SHP77 (cell line): ENCODE data around the gene ACLY.
"Not testable (repeated sequence)": the region's sequence is repeated elsewhere in the genome, so short reads cannot be mapped to it uniquely, and the experiment has no call there.

Experiments
- DNase-seq, 2 experiments: peaks; one replicate each; lab custom pipeline; 2025; lab: John Stamatoyannopoulos, UW

ACLY gene

DNA sequence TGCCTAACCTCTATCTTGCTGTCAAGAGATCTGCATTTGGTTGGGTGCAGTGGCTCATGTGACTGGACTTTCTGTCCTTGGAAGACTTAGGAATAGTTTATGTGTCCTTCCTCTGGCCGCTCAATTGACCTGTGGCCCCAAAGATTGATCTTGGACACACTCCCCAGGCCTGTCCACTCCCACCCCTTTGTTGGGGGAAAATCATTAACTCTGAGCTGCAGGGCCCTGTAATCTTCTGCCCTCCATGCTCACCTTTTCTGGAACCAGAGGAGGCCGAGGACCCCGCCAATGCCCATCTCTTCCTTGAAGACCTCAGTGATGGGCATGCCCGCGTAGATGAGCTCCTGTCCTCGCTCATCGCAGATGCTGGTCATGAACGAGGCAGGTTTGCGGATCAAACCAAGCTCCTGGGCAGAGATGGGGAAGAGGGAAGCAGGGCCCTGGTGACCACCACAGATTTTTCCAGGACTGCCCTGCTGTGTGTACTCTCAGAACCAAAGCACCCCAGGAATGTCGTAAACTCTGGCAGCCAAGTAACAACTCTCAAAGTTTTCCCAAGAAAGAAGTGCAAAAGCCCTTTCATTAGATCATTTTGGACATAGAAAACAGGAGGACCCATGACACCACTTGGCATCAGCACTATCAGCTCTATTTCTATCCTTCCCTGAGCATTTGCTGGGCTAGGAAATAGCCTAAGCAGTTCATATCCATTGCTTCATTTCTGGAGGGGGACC lies 45.0 kb downstream of the ACLY start:
- DNase-seq = no peak

DNA sequence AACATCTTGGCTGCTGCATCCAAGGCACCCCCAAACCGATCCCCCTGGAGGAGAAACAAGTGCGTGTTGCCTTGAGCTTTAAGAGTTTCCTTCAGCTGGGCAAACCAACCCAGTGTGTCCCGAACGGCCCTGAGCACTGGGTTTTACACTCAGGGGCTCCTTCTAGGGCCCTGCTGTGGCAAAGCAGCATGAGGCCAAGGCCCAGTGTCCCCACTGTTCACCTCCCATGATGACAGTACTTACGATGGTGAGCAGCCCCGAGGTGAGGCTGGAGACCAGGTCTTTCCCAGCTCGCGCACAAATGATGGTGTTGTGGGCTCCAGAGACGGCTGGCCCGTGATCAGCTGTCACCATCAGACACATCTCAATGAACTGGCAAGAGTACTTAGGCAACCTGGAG lies 47.0 kb downstream of the ACLY start:
- no peak for DNase-seq

DNA sequence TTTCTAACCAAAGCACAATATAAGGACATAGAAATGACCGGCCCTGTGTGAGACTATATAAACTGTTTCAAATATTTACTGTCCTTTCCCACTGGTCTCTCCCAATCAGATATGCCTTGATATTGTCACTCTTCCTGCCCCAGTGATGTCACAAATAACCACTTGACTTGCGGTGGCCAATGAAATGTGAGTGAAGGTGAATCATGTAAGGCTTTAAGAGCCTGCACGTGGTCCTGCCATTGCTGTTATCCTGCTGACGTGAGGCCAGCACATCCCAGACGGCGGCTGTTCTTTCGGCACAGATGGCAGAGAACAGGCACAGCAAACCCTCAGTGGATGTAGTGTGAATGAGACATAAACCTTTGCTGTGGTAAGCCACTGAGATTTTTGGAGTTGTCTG lies 48.1 kb downstream of the ACLY start:
- no peak for DNase-seq

DNA sequence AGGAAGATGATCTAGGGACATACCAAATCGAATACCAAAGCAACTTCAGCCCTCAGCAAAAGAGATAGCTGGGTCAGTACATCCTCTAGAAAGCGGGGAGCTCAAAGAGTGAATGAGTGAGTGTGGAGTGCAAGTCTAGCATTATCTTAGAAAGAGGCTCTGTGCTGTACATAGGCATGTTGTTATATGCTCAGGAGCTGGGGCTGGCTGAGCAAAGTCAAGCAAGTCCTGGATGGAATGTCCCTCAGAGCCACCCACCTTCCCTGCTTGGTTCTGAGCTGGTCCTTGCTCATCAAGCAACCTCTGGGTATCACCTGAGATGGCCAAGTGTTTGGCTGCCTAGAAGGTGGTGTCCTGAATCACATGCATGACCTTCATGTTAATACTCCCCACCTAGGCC lies 48.7 kb downstream of the ACLY start:
- no peak for DNase-seq

DNA sequence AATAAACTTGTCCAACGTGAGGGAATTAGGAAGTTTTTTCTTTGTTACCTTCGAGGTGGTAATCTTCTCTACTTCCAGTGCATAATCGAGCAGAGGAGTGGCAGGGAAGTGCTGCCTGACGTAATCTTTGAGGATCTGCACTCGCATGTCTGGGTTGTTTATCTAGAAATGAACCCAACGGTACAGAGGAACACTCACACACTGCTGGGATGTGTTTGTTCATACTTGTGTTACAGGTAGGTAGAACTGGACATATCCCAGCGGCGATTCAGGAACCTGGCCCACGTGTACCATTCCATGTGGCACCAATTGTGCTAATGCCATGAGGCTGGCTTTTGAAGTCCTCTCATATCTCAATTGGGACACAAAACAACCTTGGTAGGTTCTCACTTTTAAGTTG lies 49.3 kb downstream of the ACLY start:
- DNase-seq = no peak

DNA sequence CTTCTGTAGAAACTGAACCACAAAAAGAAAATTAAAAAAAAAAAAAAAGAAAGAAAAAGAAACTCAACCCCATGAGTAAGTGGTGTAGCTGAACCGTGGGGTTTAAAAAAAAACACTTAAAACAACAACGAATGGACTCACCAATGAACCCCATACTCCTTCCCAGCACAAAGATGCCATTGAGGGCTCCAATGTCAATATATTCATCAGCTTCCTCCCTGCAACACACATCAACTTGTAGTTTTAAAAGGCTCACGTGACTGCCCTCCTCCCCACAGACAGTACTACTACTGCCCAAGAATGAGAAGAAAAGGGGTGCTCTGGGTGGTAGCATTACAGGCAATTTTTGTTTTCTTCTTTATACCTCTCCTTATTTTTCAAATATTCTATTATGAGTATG lies 50.2 kb downstream of the ACLY start:
- no peak for DNase-seq

DNA sequence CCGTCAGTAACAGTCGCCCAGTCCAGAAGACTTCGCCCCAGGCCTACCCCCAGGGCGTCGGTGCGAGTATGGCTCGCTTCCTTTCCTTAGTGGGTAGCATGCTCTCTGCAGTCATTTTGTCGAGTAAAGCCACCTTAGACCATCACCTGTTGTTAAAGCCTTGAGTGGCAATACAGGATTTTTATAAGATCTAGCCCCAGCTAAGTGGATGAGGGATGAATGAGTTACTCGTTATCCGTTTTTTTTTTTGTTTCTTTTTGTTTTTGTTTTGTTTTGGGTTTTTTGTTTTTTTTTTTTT lies 53.2 kb downstream of the ACLY start:
- DNase-seq = no peak

DNA sequence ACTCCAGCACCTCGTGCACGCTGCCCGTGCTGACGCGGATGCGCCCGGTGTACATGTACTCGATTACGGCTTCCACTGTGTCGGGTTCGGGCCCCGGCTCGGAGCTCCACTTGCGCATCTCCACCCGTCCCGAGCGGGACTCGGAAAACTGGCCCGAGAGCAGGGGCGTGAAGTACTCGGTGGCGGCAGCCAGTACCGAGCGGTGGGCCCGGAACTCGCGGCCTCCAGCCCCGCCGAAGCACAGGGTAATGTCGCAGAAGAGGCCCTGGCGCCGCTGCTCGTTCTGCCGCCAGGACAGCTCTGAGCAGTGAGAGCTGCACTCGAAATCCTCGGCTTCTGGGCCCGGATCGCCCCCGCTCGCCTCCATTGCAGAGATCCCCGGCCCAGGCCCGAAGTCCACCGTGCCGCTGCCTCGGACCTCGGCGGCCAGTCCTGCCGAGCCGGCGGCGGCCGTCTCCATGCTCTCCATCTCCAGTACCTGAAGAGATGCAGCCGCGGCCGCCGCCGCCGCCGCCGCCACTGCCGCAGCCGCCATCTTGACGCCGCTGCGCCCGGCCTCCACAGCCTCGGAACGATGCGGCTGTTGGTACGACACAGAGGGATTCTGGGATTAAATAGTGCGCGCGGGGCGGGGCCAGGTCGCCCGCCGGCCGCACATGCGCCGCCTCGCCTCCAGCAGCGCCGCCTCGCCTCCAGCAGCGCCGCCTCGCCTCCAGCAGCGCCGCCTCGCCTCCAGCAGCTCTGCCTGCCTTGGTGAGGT lies 53.7 kb downstream of the ACLY start, which contains the start of gene KLHL11:
Gene KLHL11 (minus strand): TSS at position 588 of the 760 bp plus-strand sequence. CDS start 53 bp downstream, at position 535.
- DNase-seq = peak; percentile 71 to 87

DNA sequence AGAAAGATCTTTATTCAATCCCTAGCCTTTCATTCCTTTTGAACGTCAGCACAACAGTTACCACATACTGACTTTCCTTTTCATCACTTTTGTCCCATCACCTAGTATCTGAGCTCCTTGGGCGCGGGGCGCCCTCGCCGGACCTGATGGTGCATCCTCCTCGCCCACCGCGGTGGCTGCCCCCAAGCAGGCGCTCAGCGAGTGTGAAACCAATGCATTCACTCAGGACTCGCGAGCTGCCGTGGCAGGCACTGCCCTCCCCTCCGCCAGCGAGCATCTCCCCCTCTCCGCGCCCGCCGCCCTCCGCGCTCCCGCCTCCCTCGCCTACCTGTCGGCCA lies 54.3 kb downstream of the ACLY start:
- DNase-seq = no peak

DNA sequence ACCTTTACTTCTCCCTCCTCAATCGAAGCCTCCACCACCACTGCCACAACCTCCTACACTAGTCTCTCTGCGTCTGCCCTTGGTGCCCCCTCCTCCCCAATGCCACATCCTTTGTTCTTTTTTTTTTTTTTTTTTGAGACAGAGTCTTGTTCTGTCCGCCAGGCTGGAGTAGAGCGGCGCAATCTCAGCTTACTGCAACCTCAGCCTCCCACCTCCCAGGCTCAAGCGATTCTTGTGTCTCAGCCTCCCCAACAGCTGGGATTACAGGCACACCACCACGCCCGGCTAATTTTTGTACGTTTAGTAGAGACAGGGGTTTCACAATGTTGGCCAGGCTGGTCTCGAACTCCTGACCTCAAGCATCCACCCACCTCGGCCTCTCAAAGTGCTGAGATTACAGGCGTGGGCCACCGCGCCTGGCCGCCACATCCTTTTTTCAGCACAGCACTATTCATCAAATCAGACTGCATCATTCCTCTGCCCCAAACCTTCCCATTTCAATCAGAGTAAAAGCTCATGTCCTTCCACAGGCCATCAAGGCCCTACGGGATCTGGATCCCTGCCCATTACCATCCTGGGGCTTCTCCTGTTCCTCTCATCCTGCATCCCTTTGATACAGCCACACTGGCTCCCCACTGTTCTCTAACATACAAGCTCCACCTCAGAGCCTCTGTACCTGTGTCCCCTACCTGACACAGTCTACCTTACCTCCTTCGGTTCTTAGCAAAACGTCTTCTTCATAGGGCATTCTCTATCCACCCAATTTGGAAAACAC lies 55.5 kb downstream of the ACLY start:
- DNase-seq = no peak

DNA sequence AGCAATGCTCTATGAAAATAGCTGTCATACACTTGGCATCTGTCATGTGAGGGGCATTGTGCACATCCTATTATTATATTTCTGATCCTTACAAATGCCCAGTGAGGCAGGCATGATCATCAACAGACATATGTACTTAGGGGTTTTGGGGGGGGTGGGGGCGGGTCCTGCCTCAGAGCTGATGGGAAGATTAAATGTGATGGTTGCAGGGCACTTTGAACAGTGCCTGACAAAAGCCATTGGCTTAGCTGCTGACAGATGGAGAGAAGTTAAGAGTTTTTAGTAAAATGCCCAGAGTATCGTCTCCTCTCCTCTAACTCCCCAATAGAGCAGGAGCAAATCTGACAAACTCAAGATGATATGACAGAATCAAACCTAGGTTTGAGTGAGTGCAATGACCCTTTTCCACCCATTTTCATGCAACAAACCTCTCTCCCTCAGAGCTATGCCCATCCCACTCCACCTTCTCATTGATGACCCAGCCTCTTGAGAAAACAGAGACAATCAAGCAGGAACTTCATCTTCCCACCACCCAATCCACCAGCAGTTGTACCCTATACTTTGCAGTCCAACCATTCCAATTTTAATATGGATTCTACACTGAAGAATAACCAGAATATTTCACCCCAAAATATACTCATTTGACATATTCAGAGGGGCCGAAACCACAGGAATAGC lies 58.4 kb downstream of the ACLY start:
- no peak for DNase-seq

DNA sequence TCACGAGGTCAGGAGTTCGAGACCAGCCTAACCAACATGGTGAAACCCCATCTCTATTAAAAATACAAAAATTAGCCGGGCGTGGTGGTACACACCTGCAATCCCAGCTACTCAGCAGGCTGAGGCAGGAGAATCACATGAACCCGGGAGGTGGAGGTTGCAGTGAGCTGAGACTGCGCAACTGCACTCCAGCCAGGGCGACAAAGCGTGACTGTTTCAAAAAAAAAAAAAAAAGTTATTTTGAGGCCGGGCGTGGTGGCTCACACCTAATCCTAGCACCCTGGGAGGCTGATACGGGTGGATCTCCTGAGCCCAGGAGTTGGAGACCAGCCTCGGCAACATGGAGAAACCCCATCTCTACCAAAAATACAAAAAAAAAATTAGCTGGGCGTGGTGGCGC lies 67.4 kb downstream of the ACLY start:
- DNase-seq = not testable (repeated sequence)

DNA sequence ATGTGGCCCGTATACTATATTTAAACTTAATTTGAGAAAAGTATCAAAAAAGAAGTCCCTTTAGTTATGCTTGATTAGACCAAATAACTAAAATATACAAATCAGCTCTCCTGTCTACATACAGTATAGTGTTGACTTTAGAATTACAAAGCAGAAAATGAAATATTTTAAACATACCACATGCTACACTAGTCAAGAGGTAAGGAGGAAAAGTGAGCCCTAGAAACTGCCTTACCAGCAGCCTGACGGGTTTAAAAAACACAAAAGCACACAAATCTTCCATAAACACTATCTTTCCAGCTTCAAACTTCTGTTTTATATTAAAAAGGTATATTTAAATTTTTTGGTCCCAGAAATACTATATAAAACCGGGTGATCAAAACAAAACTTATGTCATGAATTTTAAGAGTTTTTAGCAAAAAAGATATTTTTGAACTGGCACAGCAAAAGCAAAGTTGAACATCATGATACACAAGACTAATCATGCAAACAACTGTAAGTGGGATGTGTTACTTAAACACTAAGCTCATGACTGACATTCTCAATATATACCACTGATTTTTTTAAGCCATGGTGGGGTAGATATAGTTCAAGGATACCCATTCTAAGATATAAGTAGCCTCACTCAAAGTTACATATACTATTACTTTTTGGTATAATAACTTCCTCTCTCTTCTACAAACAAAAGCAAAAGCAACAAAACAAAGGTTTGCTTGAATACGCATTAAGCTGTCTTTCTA lies 69.3 kb downstream of the ACLY start:
- DNase-seq = no peak

DNA sequence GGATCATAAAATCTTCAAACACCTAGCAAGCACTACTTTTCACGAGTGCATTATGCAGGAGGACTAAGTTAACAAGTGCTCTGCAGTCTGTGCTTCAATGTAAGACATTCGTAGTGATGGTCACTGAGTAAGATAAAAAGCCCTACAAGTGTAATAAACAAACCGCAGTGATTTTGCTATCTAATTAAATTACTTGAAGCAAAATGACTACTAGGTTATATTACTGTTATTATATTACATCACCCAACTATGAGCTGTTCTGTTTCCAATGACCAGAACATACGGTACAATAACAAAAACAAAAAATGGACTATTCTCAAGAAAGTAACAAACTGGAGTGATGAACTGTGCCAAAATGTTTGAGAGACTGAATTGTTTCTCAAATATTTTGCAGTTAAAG lies 70.0 kb downstream of the ACLY start:
- DNase-seq = no peak

DNA sequence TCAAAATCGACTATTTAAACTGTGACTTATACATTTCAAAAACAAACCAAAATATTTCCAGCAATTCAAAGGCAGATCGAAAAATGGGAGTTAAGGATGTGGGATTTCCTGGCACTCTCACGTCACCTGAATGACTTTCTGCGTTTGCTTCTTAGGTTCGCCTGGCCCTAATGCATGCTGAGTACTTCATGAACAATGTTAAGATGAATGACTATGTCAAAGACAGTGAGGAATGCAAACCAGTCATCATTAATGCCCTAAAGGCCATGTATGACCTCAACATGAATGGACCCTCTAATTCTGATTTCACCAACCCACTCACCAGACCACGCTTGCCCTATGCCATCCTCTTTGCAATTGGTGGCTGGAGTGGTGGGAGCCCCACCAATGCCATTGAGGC lies 73.8 kb downstream of the ACLY start:
- no peak for DNase-seq

DNA sequence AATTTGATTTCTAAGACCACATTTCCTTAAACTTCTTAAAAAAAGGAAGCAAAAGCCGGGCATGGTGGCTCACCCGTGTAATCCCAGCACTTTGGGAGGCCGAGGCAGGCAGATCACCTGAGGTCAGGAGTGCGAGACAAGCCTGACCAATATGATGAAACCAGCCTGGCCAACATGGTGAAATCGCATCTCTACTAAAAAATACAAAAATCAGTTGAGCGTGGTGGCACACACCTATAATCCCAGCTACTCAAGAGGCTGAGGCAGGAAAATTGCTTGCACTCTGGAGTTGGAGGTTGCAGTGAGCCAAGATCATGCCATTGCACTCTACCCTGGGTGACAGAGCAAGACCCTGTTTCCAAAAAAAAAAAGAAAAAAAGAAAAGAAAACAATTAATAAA lies 78.0 kb downstream of the ACLY start:
- not testable (repeated sequence) for DNase-seq

DNA sequence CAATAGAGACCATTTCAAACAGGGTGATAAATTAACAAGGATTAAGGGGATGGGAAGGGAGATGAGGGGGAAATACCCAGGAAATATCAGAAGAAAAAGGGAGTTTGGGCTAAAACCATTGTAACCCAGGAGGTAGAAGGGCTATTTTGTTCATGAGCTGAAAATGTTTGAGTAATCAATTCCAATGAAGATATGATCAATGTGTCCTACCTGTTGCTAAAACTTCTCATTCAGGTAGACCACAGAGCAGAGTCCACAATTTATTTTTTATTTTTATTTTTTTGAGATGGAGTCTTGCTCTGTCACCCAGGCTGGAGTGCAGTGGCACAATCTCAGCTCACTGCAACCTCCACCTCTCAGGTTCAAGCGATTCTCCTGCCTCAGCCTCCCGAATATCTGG lies 79.3 kb downstream of the ACLY start:
- not testable (repeated sequence) for DNase-seq

DNA sequence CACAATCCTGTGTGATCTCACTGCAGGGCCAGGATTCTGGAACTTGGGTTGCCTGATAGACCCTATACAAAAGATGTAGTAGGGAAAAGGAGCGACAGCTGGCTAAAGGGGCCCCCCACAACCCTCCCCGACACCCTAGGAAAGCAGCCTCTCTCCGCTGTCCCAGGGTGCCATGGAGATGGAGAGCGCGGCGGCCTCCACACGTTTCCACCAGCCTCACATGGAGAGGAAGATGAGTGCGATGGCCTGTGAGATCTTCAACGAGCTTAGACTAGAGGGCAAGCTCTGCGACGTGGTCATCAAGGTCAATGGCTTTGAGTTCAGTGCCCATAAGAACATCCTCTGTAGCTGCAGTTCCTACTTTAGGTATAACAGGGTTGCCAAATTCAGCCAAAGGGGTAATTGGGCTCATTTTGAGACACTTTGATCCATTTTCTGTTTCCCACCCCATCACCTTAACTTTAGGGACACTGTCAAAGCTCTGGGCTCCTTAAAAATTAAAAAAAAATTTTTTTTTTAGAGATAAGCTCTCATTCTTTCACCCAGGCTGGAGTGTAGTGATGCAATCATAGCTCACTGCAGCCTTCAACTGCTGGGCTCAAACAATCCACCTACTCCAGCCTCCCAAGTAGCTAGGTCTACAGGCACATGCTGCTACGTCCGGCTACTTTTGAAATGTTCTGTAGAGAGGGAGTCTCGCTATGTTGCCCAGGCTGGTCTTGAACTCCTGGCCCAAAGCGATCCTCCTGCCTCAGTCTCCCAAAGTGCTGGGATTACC lies 80.8 kb downstream of the ACLY start, which contains the start of gene KLHL10:
Gene KLHL10 (plus strand): TSS at position 65 of the 778 bp plus-strand sequence. CDS start 108 bp downstream, at position 173.
- DNase-seq = no peak

DNA sequence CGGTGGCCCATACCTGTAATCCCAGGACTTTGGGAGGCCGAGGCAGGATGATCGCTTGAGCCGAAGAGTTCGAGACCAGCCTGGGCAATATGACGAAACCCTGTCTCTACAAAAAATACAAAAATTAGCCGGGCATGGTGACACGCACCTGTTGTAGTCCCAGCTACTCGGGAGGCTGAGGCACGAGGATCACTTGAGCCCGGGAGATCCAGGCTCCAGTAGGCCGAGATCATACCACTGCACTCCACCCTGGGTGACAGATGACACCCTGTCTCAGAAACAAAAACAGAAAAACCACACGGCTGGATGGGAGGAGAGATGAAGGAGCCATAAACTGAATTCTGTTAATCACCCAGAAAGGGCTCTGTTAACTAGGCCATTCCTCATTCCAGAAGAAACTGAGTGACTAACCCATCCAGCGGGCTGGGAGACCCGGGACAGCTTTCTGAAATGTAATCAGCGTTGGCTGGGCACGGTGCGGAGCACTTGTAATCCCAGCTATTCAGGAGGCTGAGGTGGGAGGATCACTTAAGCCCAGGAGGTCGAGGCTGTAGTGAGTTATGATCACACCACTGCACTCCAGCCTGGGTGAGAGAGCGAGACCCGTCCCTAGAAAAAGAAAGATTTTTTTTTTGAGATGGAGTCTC lies 82.1 kb downstream of the ACLY start:
- DNase-seq = no peak

DNA sequence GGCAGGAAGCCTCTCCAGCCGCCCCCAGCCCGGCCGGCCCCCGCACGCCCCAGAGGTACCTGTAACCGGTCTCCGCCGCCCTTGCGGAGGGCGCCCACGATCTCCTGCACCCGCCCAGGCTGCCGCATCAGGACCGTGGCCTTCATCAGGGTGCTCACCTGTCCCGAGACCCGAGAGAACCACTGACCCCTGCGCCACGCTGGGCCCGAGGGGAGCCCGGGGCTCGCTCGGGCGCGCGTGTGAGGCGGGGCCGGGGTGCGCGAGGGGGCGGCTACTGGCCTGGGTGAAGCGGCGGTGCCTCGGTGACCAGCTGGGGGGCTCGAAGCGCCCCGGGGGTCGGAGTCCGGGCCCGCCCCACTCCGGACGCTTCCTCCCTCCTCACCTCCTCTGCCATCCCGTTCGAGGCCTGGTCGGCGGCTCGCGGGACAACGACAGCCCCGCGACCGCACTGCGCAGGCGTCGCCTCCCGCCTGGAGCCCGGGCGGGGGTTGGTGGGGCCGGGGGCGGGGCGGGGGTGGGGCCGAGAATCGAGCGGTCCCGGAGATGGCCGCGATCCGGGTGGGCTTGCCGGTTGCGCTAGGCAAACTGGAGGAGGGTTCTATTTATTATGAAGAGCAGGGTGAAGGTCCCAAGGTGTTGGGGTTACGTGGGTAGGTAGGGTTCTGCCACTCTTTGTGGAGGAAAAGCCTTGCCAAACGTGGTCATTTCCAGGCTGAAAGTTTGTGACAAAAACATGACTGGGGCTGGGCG lies 82.8 kb downstream of the ACLY start, which contains the start of gene NT5C3B:
Gene NT5C3B (minus strand): TSS at position 433 of the 750 bp plus-strand sequence. CDS start 39 bp downstream, at position 394.
- peak in 1 of 2 experiments; percentile 37 for DNase-seq
